Liver (tissue), 3 donors: Measurements from ENCODE around the gene R3HCC1L.

ENCODE experiments used
- EGR1 ChIP-seq, 2 donors: IDR thresholded peaks; 2 replicates each; pipeline ENCODE4 v1.6.1; 2016 to 2018; ENCODE audit warnings: antibody characterized with exemption in 2 of 2, low read depth in 2 of 2
- GABPA ChIP-seq, 2 donors: IDR thresholded peaks in 1 of 2; conservative IDR thresholded peaks in 1 of 2; 2 replicates each; pipeline ENCODE4 v1.6.1; 2016; ENCODE audit warnings: antibody characterized with exemption in 2 of 2, mild to moderate bottlenecking in 1 of 2, moderate library complexity in 1 of 2
- HNF4A ChIP-seq, 2 donors: conservative IDR thresholded peaks; 2 replicates each; pipeline ENCODE4 v1.6.1; 2016; ENCODE audit warnings: antibody characterized with exemption in 2 of 2, mild to moderate bottlenecking in 2 of 2
- MAX ChIP-seq: IDR thresholded peaks from 2 replicates; pipeline ENCODE4 v1.6.1; 2016; ENCODE audit warnings: antibody characterized with exemption
- SP1 ChIP-seq: IDR thresholded peaks from 2 replicates; pipeline ENCODE4 v1.6.1; 2018; ENCODE audit warnings: antibody characterized with exemption, mild to moderate bottlenecking
- TAF1 ChIP-seq: conservative IDR thresholded peaks from 2 replicates; pipeline ENCODE4 v1.6.1; 2016; ENCODE audit warnings: antibody characterized with exemption, mild to moderate bottlenecking
- YY1 ChIP-seq: IDR thresholded peaks from 2 replicates; pipeline ENCODE4 v1.6.1; 2016; ENCODE audit warnings: antibody characterized with exemption, mild to moderate bottlenecking
- TF ChIP-seq, protein P1 (sequence below): fragments of 150-350 bp; IDR thresholded peaks from 2 replicates; pipeline ENCODE4 v1.5.1; 2017; ENCODE audit warnings: improper control_type of control experiment, low read depth, low read length; ENCODE audit not compliant: missing input control
- TF ChIP-seq, protein P2 (sequence below): IDR thresholded peaks from 2 replicates; pipeline ENCODE4 v1.6.1; 2016; ENCODE audit warnings: antibody characterized with exemption, mild to moderate bottlenecking
- TF ChIP-seq, protein P3 (sequence below): IDR thresholded peaks from 2 replicates; pipeline ENCODE4 v1.6.1; 2016; ENCODE audit warnings: antibody characterized with exemption
- donor health status: healthy.
- donor health status: healthy.

DNA sequence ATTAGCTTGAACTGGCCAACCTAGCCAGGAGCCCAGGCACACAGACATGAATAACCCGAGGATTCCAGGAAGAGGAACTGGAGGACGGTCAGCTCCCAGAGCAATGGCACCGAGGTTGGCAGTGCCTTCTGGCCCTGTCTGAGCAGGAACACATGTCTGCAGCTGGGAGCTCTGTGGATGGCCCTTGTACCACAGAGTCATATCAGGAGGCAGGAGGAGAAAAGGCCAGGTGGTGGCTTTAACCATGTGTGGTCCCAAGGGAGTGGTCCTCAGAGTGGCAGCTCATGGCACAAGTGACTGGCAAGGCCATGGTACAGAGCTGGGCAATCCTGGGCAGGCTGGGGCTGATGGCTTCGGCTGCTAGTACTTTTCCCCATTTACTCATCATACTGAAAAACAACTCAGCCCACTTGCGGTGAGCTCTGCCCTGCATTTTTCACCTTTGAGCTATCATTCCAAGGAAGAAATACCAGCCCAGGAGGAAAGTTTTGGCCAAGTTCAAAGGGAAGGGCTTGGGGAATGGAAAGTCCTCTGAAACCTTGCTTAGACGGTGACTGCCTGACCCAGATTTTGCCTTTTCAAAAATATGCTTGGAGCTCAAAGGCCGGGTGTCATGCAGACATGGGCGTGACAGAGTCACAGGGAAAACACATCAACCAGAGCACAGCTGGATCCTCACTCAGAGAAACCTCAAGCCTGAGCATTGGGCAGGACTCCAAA, 159.3 kb downstream of the R3HCC1L start:
- TF ChIP-seq, protein P1, sequence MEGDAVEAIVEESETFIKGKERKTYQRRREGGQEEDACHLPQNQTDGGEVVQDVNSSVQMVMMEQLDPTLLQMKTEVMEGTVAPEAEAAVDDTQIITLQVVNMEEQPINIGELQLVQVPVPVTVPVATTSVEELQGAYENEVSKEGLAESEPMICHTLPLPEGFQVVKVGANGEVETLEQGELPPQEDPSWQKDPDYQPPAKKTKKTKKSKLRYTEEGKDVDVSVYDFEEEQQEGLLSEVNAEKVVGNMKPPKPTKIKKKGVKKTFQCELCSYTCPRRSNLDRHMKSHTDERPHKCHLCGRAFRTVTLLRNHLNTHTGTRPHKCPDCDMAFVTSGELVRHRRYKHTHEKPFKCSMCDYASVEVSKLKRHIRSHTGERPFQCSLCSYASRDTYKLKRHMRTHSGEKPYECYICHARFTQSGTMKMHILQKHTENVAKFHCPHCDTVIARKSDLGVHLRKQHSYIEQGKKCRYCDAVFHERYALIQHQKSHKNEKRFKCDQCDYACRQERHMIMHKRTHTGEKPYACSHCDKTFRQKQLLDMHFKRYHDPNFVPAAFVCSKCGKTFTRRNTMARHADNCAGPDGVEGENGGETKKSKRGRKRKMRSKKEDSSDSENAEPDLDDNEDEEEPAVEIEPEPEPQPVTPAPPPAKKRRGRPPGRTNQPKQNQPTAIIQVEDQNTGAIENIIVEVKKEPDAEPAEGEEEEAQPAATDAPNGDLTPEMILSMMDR: no peak
- TF ChIP-seq YY1: no peak
- TF ChIP-seq EGR1 (IDR thresholded peaks at IDR 0.05; ENCODE audit: low read depth in 2 of 2): no peak
- TF ChIP-seq, protein P2, sequence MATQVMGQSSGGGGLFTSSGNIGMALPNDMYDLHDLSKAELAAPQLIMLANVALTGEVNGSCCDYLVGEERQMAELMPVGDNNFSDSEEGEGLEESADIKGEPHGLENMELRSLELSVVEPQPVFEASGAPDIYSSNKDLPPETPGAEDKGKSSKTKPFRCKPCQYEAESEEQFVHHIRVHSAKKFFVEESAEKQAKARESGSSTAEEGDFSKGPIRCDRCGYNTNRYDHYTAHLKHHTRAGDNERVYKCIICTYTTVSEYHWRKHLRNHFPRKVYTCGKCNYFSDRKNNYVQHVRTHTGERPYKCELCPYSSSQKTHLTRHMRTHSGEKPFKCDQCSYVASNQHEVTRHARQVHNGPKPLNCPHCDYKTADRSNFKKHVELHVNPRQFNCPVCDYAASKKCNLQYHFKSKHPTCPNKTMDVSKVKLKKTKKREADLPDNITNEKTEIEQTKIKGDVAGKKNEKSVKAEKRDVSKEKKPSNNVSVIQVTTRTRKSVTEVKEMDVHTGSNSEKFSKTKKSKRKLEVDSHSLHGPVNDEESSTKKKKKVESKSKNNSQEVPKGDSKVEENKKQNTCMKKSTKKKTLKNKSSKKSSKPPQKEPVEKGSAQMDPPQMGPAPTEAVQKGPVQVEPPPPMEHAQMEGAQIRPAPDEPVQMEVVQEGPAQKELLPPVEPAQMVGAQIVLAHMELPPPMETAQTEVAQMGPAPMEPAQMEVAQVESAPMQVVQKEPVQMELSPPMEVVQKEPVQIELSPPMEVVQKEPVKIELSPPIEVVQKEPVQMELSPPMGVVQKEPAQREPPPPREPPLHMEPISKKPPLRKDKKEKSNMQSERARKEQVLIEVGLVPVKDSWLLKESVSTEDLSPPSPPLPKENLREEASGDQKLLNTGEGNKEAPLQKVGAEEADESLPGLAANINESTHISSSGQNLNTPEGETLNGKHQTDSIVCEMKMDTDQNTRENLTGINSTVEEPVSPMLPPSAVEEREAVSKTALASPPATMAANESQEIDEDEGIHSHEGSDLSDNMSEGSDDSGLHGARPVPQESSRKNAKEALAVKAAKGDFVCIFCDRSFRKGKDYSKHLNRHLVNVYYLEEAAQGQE: no peak
- TF ChIP-seq, protein P3, sequence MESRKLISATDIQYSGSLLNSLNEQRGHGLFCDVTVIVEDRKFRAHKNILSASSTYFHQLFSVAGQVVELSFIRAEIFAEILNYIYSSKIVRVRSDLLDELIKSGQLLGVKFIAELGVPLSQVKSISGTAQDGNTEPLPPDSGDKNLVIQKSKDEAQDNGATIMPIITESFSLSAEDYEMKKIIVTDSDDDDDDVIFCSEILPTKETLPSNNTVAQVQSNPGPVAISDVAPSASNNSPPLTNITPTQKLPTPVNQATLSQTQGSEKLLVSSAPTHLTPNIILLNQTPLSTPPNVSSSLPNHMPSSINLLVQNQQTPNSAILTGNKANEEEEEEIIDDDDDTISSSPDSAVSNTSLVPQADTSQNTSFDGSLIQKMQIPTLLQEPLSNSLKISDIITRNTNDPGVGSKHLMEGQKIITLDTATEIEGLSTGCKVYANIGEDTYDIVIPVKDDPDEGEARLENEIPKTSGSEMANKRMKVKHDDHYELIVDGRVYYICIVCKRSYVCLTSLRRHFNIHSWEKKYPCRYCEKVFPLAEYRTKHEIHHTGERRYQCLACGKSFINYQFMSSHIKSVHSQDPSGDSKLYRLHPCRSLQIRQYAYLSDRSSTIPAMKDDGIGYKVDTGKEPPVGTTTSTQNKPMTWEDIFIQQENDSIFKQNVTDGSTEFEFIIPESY: no peak
- no peak for TF ChIP-seq MAX
- no peak for TF ChIP-seq GABPA (IDR thresholded peaks at IDR 0.05 in 1 of 2, conservative IDR thresholded peaks at IDR 0.05 in 1 of 2)
- no peak for TF ChIP-seq SP1
- no peak for TF ChIP-seq HNF4A (conservative IDR thresholded peaks at IDR 0.05)
- no peak for TF ChIP-seq TAF1
